HCT116 (cell line): ENCODE results near the gene ERP27. TPM values are rescaled to one million over a fixed set of nuclear protein-coding genes. Genes with fewer than 3 reads are reported as not detected.

ENCODE experiments used
- ATAC-seq: fragments of 200-7000 bp; cut with Tn5 transposase; 2 replicates; pipeline ENCODE4 v1.9.1; 2020; ENCODE audit warnings: mild to moderate bottlenecking, moderate library complexity
- BruUV-seq: library from RNA; stranded (reverse); fragments of 400-500 nt; replicated peaks from 2 replicates; lab custom pipeline; 2021; lab: Mats Ljungman, UMichigan
- CTCF ChIA-PET: fragments of 300-600 bp; sonication (Branson Sonifier 250); formaldehyde crosslinking; loops from one replicate; lab custom pipeline; 2021; ENCODE audit warnings: antibody characterized with exemption; lab: Charles Lee
- POLR2A ChIA-PET: fragments of 300-600, 350-600 bp; sonication (Branson Sonifier 250); formaldehyde crosslinking; loops from one replicate; lab custom pipeline; 2021; ENCODE audit warnings: antibody characterized with exemption; lab: Charles Lee
- RAD21 ChIA-PET, 2 experiments: fragments of 300-600 bp; sonication (Branson Sonifier 250); formaldehyde crosslinking; loops; one replicate each; lab custom pipeline; 2023; ENCODE audit warnings: low total read pairs in 2 of 2; ENCODE audit not compliant: uncharacterized antibody in 2 of 2, unreplicated experiment in 2 of 2, low non-redundant PET in 1 of 2; lab: Charles Lee
- DNase-seq: peaks from one replicate; pipeline ENCODE4 v3.0.0-alpha.2; 2010; ENCODE audit warnings: low read depth, low spot score
- H2AFZ ChIP-seq: fragments of 200-600 bp; shearing (Covaris generic), sonication (generic); 2 replicates; pipeline ENCODE4 v1.6.1; 2017; ENCODE audit warnings: low read depth, mixed run types, mixed read lengths, antibody characterized with exemption, low read length; ENCODE audit not compliant: poor library complexity, severe bottlenecking
- H3K27ac ChIP-seq: 2 replicates; pipeline ENCODE4 v1.5.1; 2012; ENCODE audit warnings: low read depth, low read length
- H3K27me3 ChIP-seq: fragments of 200-600 bp; sonication (generic); 2 replicates; pipeline ENCODE4 v1.6.1; 2016; ENCODE audit warnings: mixed run types, low read length, mixed read lengths; ENCODE audit not compliant: insufficient read depth
- H3K36me3 ChIP-seq, 2 experiments: fragments of 200-500 bp in 1 of 2; fragments of 200-600 bp in 1 of 2; sonication (Bioruptor generic) in 1 of 2; sonication (generic) in 1 of 2; 2 replicates each; pipeline versions ENCODE4 v1.5.1 to v1.6.1; 2014 to 2016; ENCODE audit warnings: low read length in 2 of 2, inconsistent platforms in 1 of 2, mixed read lengths in 1 of 2, mixed run types in 1 of 2; ENCODE audit not compliant: insufficient read depth in 2 of 2, control insufficient read depth in 1 of 2
- H3K4me1 ChIP-seq, 2 experiments: fragments of 200-600 bp in 1 of 2; sonication (generic) in 1 of 2; 2 replicates each; pipeline versions ENCODE4 v1.5.1 to v1.6.1; 2012 to 2017; ENCODE audit warnings: low read length in 2 of 2, inconsistent platforms in 1 of 2, mild to moderate bottlenecking in 1 of 2, mixed read lengths in 1 of 2, mixed run types in 1 of 2, moderate library complexity in 1 of 2; ENCODE audit not compliant: insufficient read depth in 2 of 2, control insufficient read depth in 1 of 2
- H3K4me2 ChIP-seq: fragments of 200-600 bp; sonication (generic); 2 replicates; pipeline ENCODE4 v1.6.1; 2017; ENCODE audit warnings: mixed run types, low read length, mixed read lengths
- H3K4me3 ChIP-seq, 2 experiments: fragments of 200-600 bp in 1 of 2; sonication (generic) in 1 of 2; replicated peaks in 1 of 2; 2 replicates each; pipeline ENCODE4 v1.5.1; 2011 to 2016; ENCODE audit warnings: low read length in 2 of 2, control low read depth in 1 of 2, low read depth in 1 of 2, mild to moderate bottlenecking in 1 of 2, mixed read lengths in 1 of 2, mixed run types in 1 of 2
- H3K79me2 ChIP-seq: fragments of 200-600 bp; sonication (generic); 2 replicates; pipeline ENCODE4 v1.6.1; 2017; ENCODE audit warnings: mild to moderate bottlenecking, mixed run types, low read length, moderate library complexity, mixed read lengths; ENCODE audit not compliant: insufficient read depth
- H3K9ac ChIP-seq: fragments of 200-600 bp; sonication (generic); 2 replicates; pipeline ENCODE4 v1.6.1; 2016; ENCODE audit warnings: low read length, mixed read lengths
- H3K9me2 ChIP-seq: fragments of 200-600 bp; sonication (generic), shearing (Covaris generic); 2 replicates; pipeline ENCODE4 v1.6.1; 2017; ENCODE audit warnings: mixed run types, mild to moderate bottlenecking, moderate library complexity; ENCODE audit not compliant: insufficient read depth
- H3K9me3 ChIP-seq, 2 experiments: fragments of 200-500 bp in 1 of 2; fragments of 200-600 bp in 1 of 2; sonication (Bioruptor generic) in 1 of 2; sonication (generic) in 1 of 2; 2 replicates each; pipeline ENCODE4 v1.6.1; 2014 to 2017; ENCODE audit warnings: low read length in 2 of 2, mixed read lengths in 2 of 2, inconsistent platforms in 1 of 2, low read depth in 1 of 2, mild to moderate bottlenecking in 1 of 2, mixed run types in 1 of 2, moderate library complexity in 1 of 2; ENCODE audit not compliant: control insufficient read depth in 1 of 2, insufficient read depth in 1 of 2
- H4K20me1 ChIP-seq: fragments of 200-600 bp; sonication (generic), shearing (Covaris generic); 2 replicates; pipeline ENCODE4 v1.6.1; 2017; ENCODE audit warnings: mixed run types, mild to moderate bottlenecking, moderate library complexity; ENCODE audit not compliant: insufficient read depth
- CEBPB ChIP-seq: IDR thresholded peaks from 2 replicates; pipeline ENCODE4 v1.6.1; 2012; ENCODE audit warnings: low read depth
- CTCF ChIP-seq, 3 experiments: fragments of 200-600 bp in 1 of 3; sonication (generic) in 1 of 3; IDR thresholded peaks in 2 of 3; conservative IDR thresholded peaks in 1 of 3; 2 replicates each; pipeline ENCODE4 v1.5.1; 2012 to 2017; ENCODE audit warnings: low read depth in 2 of 3, low read length in 2 of 3, antibody characterized with exemption in 1 of 3, borderline replicate concordance in 1 of 3, control low read depth in 1 of 3, mild to moderate bottlenecking in 1 of 3, mixed read lengths in 1 of 3, mixed run types in 1 of 3, moderate library complexity in 1 of 3; ENCODE audit not compliant: insufficient read depth in 1 of 3
- ELF1 ChIP-seq: IDR thresholded peaks from 2 replicates; pipeline ENCODE4 v1.6.1; 2012; ENCODE audit warnings: low read depth, borderline replicate concordance
- EZH2phosphoT487 ChIP-seq: fragments of 200-600 bp; IDR thresholded peaks from 2 replicates; pipeline ENCODE4 v1.6.1; 2018; ENCODE audit warnings: antibody characterized with exemption, borderline replicate concordance
- FOSL1 ChIP-seq: IDR thresholded peaks from 2 replicates; pipeline ENCODE4 v1.6.1; 2012; ENCODE audit warnings: low read depth
- JUND ChIP-seq: IDR thresholded peaks from 2 replicates; pipeline ENCODE4 v1.6.1; 2012
- MAX ChIP-seq: IDR thresholded peaks from 2 replicates; pipeline ENCODE4 v1.6.1; 2012
- POLR2A ChIP-seq: IDR thresholded peaks from 2 replicates; pipeline ENCODE4 v1.7.0; 2011; ENCODE audit warnings: borderline replicate concordance; ENCODE audit not compliant: insufficient read depth, insufficient read length; ENCODE audit errors: extremely low read depth
- POLR2AphosphoS5 ChIP-seq: IDR thresholded peaks from 2 replicates; pipeline ENCODE4 v1.6.1; 2011; ENCODE audit warnings: mild to moderate bottlenecking, low read depth, low read length, moderate library complexity
- RAD21 ChIP-seq: IDR thresholded peaks from 2 replicates; pipeline ENCODE4 v1.6.1; 2012; ENCODE audit warnings: low read depth, mild to moderate bottlenecking
- SIN3A ChIP-seq: IDR thresholded peaks from 2 replicates; pipeline ENCODE4 v1.6.1; 2012; ENCODE audit warnings: low read depth
- SP1 ChIP-seq: IDR thresholded peaks from 2 replicates; pipeline ENCODE4 v1.6.1; 2012; ENCODE audit warnings: low read depth
- SRF ChIP-seq: IDR thresholded peaks from 2 replicates; pipeline ENCODE4 v1.6.1; 2012; ENCODE audit warnings: low read depth
- TCF7L2 ChIP-seq: IDR thresholded peaks from 2 replicates; pipeline ENCODE4 v1.7.0; 2011; ENCODE audit warnings: borderline replicate concordance, inconsistent platforms; ENCODE audit not compliant: insufficient read depth, insufficient read length; ENCODE audit errors: extremely low read depth
- YY1 ChIP-seq: IDR thresholded peaks from 2 replicates; pipeline ENCODE4 v1.6.1; 2011; ENCODE audit warnings: low read length, low read depth, moderate library complexity, mild to moderate bottlenecking; ENCODE audit not compliant: insufficient replicate concordance; ENCODE audit errors: extremely low read depth
- ZBTB33 ChIP-seq: IDR thresholded peaks from 2 replicates; pipeline ENCODE4 v1.6.1; 2011; ENCODE audit warnings: mild to moderate bottlenecking, low read length, moderate library complexity; ENCODE audit not compliant: insufficient replicate concordance; ENCODE audit errors: extremely low read depth
- ZNF274 ChIP-seq: fragments of 200-500 bp; sonication (Bioruptor generic); IDR thresholded peaks from 2 replicates; pipeline ENCODE4 v1.6.1; 2014; ENCODE audit warnings: mild to moderate bottlenecking, low read depth, low read length, inconsistent platforms
- intact Hi-C: fragments of 100-400 bp; cut with micrococcal nuclease; formaldehyde crosslinking; loops from 2 replicates; pipeline ENCODE4 v1.10.0; 2022
- total RNA-seq: library from RNA; stranded (reverse); gene quantifications from one replicate; pipeline ENCODE4 v1.2.1, GENCODE V29; 2021; ENCODE audit not compliant: unreplicated experiment

The ERP27 gene
- total RNA-seq, 1 experiment from 2014 or later = 0.39 TPM

DNA sequence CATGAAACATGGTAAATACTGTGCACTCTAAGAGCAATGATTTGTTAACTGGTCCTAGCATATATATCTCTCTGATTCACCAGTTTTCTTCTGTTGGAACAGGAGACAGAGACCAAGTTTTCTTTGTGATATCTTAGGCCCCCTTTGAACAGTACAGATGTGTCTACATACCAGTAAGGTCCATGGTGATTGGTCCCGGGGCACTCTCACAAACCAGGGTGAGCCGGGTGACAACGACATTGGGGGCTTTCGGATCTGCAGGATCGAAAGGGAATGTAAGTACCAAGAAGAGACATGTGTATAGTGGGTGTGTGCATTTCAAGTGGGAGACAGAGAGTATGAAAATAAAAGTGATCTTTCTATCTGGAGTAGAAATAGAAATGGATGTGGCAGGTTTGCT, 11.3 kb upstream of the ERP27 start:
- peaks cover 20 to 48% of the 10 kb centered on the region in 2 experiments for H3K4me1 ChIP-seq
- intact Hi-C loops = no loop called here
- no peak overlapping the region for H3K4me2 ChIP-seq
- H3K4me3 ChIP-seq = no peak overlapping the region
- ChIA-PET CTCF (no interaction called here), POLR2A (no interaction called here), RAD21 (no interaction called here)
- no peak overlapping the region for H3K9ac ChIP-seq
- H3K9me3 ChIP-seq = no peaks in the 10 kb centered on the region
- H3K9me2 ChIP-seq = no peaks in the 10 kb centered on the region; the same call in 1 of the 2 replicates
- H3K79me2 ChIP-seq = no peaks in the 10 kb centered on the region
- no peaks in the 10 kb centered on the region for H4K20me1 ChIP-seq
- no peaks in the 10 kb centered on the region for H3K36me3 ChIP-seq
- H3K27me3 ChIP-seq = no peaks in the 10 kb centered on the region
- ATAC-seq = no peak
- BruUV-seq = no TSS peak
- H2AFZ ChIP-seq = peak overlapping the region; percentile 41
- no peak overlapping the region for H3K27ac ChIP-seq
- DNase-seq = no peak
- TF ChIP-seq SIN3A (no peak), FOSL1 (no peak), TCF7L2 (no peak), JUND (no peak), POLR2AphosphoS5 (no peak), ZNF274 (no peak), ELF1 (no peak), SRF (no peak), POLR2A (no peak), SP1 (no peak), EZH2phosphoT487 (no peak), CTCF (IDR thresholded peaks at IDR 0.05 in 2 of 3, conservative IDR thresholded peaks at IDR 0.05 in 1 of 3; ENCODE audit: borderline replicate concordance in 1 of 3, insufficient read depth in 1 of 3, low read depth in 2 of 3, low read length in 2 of 3) (no peak), YY1 (no peak), RAD21 (no peak), MAX (no peak), CEBPB (no peak), ZBTB33 (no peak)
- TF ChIP-seq, all 23 proteins: peak for 0
